DLD1 (cell line): ENCODE data around the gene GRAMD1A.
"Not testable (repeated sequence)": the region's sequence is repeated elsewhere in the genome, so short reads cannot be mapped to it uniquely, and the experiment has no call there.

Experiments
- in situ Hi-C: cut with HindIII; loops from 2 replicates; pipeline ENCODE4 v1.10.0; 2017; ENCODE audit warnings: low sequenced_read_pairs

The GRAMD1A gene

GRCh38 chr19:35015954-35016351 lies 15.8 kb downstream of the GRAMD1A start:
- in situ Hi-C loops: no loop called here

DNA sequence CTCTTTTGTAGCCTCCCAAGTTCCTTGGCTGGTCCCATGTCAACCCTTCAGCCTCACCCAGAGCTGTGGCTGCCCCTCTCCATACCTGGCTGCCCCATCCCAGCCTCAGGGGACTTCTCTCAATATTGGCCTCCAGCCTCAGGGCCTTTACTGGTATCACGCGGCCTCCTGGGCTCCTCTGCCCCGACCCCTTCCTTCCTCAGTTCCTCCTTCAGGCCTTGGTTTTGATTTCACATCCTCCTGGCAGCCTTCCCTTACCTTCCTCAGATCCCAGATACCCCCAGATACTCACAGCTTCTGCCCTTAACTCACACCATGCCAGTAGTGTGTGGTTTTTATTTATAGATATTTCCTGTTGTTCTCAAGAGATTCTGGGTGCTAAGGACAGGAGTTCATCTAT lies 17.4 kb downstream of the GRAMD1A start:
- in situ Hi-C loops: no loop called here

DNA sequence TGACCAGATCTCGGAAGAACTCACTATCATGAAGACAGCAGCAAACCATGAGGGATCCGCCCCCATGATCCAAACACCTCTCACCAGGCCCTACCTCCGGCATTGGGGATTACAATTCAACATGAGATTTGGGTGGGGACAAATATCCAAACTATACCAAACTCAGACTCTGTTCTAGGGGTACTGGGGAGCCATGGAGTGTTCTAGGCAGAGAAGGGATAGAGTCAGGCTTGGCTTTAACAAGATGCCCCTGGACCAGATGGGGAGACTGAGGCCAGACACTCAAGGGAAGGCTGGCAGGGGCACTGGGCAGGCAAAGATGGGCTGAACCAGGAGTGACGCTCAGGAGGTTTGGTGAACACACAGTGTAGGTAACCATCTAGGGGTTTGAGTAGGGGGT lies 18.3 kb downstream of the GRAMD1A start:
- in situ Hi-C loops: no loop called here

DNA sequence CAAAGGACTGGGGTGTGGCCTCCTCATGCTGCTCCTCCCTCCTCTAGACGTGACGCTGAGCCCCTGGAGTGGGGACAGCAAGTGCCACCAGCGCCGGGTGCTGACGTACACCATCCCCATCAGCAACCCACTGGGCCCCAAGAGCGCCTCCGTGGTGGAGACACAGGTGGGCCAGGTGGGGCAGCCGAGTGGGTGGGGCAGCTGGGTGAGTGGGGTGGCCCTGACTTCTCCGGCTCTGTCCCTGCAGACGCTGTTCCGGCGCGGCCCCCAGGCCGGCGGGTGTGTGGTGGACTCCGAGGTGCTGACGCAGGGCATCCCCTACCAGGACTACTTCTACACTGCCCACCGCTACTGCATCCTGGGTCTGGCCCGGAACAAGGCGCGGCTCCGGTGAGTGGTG lies 19.0 kb downstream of the GRAMD1A start:
- in situ Hi-C loops: no loop called here

- in situ Hi-C loops: no loop called here
Observed at GRCh38 chr19:35021016-35021415, 20.9 kb downstream of the GRAMD1A start.

GRCh38 chr19:35021596-35021995 lies 21.5 kb downstream of the GRAMD1A start:
- in situ Hi-C loops: no loop called here

- in situ Hi-C loops: no loop called here
Observed at GRCh38 chr19:35022460-35022859, 22.3 kb downstream of the GRAMD1A start.

DNA sequence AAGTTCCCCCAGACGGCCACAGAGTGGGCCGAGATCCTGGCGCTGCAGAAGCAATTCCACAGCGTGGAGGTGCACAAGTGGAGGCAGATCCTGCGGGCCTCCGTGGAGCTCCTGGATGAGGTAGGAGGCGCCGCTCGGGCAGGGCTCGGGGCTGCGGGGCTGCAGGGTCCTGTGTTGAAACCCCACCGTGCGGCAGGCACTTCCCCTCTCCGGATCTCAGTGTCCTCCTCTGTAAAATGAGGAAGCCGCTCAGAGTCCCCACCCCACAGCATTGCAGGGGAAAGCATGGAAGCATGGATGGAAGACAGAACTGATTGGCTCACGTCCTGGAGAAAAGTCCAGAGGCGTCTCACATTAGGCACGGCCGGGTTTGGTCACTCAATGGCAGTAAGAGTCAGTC lies 23.3 kb downstream of the GRAMD1A start:
- in situ Hi-C loops: no loop called here

DNA sequence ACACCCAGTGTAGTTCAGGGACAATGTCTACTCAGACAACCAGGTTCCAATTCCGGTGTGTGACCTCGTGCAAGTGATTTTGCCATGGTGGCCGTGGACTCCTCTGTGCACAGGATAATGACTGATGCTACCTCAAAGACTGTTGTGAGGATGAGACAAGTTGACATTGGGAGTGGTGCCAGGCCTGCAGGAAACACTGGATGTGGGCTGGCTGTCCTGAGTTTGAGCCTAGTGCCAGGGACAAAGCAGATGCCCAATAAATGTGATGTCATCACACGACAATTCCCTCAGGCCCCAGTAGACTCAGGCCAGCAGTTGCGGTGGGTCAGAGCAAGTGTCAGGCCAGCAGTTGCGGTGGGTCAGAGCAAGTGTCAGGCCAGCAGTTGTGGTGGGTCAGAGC lies 24.0 kb downstream of the GRAMD1A start:
- in situ Hi-C loops: no loop called here

GRCh38 chr19:35025969-35026368 lies 25.8 kb downstream of the GRAMD1A start:
- in situ Hi-C loops: no loop called here

GRCh38 chr19:35026418-35026817 lies 26.3 kb downstream of the GRAMD1A start:
- in situ Hi-C loops: no loop called here

DNA sequence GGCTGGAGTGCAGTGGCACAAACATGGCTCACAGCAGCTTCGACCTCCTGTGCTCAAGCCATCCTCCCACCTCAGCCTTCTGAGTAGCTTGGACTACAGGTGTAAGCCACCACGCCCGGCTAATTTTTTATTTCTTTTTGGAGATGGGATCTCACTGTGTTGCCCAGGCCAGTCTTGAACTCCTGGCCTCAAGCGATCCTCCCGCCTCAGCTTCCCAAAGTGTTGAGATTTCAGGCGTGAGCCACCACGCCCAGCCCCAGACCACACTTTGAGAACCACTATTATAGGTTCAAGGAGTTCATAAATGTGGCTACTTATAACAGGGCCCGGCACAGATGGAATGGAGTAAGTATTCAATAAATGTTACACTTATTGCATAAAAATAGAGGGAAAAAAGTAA lies 26.9 kb downstream of the GRAMD1A start:
- in situ Hi-C loops: no loop called here

- in situ Hi-C loops: no loop called here
Observed at GRCh38 chr19:35027851-35028599, 27.9 kb downstream of the GRAMD1A start.

DNA sequence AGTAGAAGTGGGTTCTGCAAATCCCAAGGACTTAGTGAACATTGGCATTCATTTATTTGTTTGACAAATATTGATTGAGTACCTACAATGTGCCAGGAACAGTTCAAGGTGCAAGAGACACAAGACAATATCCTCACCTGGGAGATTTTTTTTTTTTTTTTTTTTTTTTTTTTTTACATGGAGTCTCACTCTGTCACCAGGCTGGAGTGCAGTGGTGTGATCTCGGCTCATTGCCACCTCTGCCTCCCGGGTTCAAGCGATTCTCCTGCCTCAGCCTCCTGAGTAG lies 28.4 kb downstream of the GRAMD1A start:
- in situ Hi-C loops: not testable (repeated sequence)

GRCh38 chr19:35029275-35029736 lies 29.2 kb downstream of the GRAMD1A start:
- in situ Hi-C loops: not testable (repeated sequence)

- in situ Hi-C loops: no loop called here
Observed at GRCh38 chr19:35029737-35030256, 29.7 kb downstream of the GRAMD1A start.

DNA sequence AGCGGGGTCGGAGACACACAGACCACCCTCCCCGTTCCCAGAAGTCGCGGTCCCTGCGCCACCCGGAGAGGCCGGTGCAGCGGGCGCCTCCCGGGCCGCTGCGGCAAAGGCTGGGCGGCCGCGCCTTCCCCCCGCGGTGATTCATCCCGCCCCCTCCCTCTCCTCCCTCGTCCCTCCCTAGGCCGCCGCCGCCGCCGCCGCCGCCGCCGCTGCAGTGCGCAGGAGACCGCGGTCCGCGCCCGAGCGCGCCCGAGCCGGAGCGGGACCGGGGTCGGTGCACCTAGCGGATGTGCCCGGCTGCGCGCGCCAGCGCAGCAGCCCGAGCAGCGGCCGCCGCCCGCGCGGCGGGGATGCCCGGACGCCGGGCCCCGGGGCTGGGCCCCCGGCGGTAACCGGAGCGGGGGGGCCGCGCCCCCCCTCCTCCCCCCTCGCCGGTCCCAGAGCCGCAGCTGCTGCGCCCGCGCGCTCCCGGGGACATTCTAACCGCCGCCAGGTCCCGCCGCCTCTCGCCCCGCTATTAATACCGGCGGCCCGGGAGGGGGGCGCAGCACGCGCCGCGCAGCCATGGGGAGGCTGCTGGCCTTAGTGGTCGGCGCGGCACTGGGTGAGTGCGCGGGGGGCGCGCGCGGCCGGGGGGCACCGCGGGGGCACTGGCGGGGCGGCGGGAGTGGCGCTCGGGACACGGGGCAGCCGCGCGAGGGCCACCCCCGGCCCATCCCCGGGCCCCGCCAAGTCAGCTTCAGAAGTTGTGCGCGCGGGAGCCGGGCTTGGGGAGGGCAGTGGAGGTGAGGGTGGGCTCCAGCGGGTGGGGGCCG lies 30.3 kb downstream of the GRAMD1A start, which contains the start of gene SCN1B:
Gene SCN1B (plus strand): TSS at position 214 of the 815 bp plus-strand sequence. CDS start 351 bp downstream, at position 565.
- in situ Hi-C loops: no loop called here

DNA sequence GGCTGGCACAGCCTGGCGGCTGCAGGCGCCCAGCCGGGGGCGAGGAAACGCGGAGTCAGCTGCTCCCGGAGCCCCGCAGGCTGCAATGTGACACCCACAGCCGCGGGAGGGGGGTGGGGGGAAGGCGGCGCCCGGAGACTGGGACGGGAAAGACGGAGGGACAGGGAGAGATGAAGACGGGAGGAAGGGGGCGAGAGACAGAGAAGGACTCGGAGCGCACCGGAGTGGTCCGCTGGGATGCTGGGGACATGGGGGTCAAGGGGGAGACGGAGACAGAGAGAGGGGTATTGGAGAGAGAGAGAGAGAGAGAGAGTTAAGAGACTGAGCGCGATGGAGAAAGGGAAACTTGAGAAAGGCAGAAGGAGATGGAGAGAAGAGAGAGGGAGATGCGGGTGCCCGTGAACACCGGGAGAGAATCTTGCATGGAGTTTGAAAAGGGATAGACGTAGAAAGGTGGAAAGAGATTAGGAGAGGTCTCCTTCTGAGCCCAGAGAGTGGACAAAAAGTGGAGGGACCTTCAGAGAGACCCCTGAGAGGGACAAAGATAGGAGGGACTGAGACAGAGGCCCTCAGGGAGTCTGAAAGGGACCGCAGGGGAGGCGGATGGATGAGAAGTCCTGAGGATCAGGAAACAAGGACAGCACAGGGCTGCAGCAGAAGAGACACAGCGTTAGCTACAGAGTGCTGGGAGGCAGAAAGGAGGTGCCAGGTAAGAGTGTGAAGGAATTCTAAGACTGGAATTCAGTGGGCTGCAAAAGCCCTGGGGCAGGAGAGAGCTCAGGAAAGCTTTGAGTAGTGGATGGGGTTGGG lies 31.2 kb downstream of the GRAMD1A start:
- in situ Hi-C loops: no loop called here

DNA sequence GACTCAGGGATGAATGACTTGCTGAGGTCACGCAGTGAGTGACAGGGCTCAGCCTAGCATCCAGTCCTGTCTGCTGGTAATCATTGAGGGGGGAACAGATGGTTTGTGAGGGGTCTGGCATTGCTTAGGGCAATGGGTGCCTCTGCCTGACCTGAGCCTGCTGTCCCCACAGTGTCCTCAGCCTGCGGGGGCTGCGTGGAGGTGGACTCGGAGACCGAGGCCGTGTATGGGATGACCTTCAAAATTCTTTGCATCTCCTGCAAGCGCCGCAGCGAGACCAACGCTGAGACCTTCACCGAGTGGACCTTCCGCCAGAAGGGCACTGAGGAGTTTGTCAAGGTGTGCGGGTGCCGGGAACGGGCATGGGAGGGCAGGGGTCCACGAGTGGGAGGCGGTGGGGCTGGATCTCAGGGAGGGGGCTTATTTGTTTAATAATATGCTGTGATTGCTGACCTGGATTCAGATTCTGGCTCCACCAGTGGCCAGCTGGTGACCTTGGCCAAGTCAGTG lies 32.3 kb downstream of the GRAMD1A start:
- in situ Hi-C loops: no loop called here

DNA sequence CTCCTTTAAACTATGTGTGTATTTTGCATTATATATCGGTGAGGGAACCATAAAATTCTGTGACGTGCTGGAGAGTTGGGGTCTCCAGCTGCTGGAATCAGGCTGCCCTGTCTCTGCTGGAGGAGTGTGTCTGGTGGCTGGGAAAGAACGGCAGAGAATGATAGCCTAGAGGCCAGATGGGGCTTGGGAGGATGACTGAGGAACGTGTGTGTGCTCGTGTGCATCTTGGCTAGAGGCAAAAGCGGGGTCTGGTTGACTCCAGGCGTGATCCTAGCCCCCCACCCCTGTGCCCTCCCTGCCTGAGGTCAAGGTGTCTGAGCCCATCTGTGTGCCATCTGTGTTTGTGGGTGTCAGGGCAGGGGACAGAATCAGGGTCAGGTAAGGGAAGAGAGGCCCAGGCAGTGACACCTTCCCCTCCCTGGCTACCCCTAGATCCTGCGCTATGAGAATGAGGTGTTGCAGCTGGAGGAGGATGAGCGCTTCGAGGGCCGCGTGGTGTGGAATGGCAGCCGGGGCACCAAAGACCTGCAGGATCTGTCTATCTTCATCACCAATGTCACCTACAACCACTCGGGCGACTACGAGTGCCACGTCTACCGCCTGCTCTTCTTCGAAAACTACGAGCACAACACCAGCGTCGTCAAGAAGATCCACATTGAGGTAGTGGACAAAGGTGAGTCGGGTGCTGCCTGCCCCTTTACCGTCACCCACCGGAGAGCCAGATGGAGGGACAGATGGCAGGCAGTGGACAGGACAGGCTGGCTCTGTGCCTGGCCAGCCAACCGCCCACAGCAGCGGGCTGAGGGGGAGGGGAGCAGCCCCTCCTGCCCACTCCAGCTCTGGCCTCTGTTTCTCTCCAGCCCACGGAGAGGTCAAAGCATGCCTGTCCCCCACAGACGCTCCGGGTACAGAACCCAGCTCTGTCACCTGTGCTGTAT lies 33.2 kb downstream of the GRAMD1A start:
- in situ Hi-C loops: no loop called here
